Keratinocyte (primary cell): ENCODE results near the gene DONSON. TPM values are rescaled to one million over a fixed set of nuclear protein-coding genes. Genes with fewer than 3 reads are reported as not detected.

Source experiments
- DNase-seq: peaks from one replicate; pipeline ENCODE4 v3.0.0-alpha.2; 2011; ENCODE audit warnings: low read depth, missing footprints, low spot score
- FAIRE-seq: peaks from 2 replicates; lab custom pipeline; 2011; peaks lifted over from hg19 to GRCh38; lab: Jason Lieb, UNC
- H2AFZ ChIP-seq: 2 replicates; pipeline ENCODE4 v1.6.0; 2012; ENCODE audit warnings: low read length, control low read depth, inconsistent platforms; ENCODE audit not compliant: control insufficient read depth
- H3K27ac ChIP-seq: 2 replicates; pipeline ENCODE4 v1.5.1; 2011; ENCODE audit warnings: low read length; ENCODE audit not compliant: control insufficient read depth, insufficient read depth
- H3K27me3 ChIP-seq: 3 replicates; pipeline ENCODE4 v1.6.0; 2011; ENCODE audit warnings: low read length; ENCODE audit not compliant: control insufficient read depth, insufficient read depth; ENCODE audit errors: extremely low read depth
- H3K36me3 ChIP-seq, 2 experiments: 2 replicates in 1 of 2; 3 replicates in 1 of 2; pipeline ENCODE4 v1.5.1; 2011; ENCODE audit warnings: low read length in 2 of 2, mild to moderate bottlenecking in 1 of 2; ENCODE audit not compliant: control insufficient read depth in 2 of 2, insufficient read depth in 2 of 2; ENCODE audit errors: extremely low read depth in 1 of 2
- H3K4me1 ChIP-seq: 3 replicates; pipeline ENCODE4 v1.5.1; 2011; ENCODE audit warnings: low read length; ENCODE audit not compliant: control insufficient read depth, insufficient read depth; ENCODE audit errors: extremely low read depth
- H3K4me2 ChIP-seq: 3 replicates; pipeline ENCODE4 v1.6.0; 2011; ENCODE audit warnings: low read depth, low read length; ENCODE audit not compliant: control insufficient read depth, insufficient read depth; ENCODE audit errors: extremely low read depth
- H3K4me3 ChIP-seq, 3 experiments: fragments of 200-600 bp in 1 of 3; sonication (generic) in 1 of 3; 2 replicates in 2 of 3; 3 replicates in 1 of 3; pipeline ENCODE4 v1.5.1; 2011 to 2016; ENCODE audit warnings: low read length in 3 of 3, mild to moderate bottlenecking in 3 of 3, control low read depth in 2 of 3, inconsistent platforms in 1 of 3, low read depth in 1 of 3, mixed read lengths in 1 of 3, mixed run types in 1 of 3, moderate library complexity in 1 of 3; ENCODE audit not compliant: control insufficient read depth in 2 of 3, insufficient read depth in 2 of 3; ENCODE audit errors: extremely low read depth in 1 of 3
- H3K79me2 ChIP-seq: 2 replicates; pipeline ENCODE4 v1.6.0; 2012; ENCODE audit warnings: low read length; ENCODE audit not compliant: control insufficient read depth, insufficient read depth
- H3K9ac ChIP-seq: 3 replicates; pipeline ENCODE4 v1.6.0; 2011; ENCODE audit warnings: low read length; ENCODE audit not compliant: control insufficient read depth, insufficient read depth; ENCODE audit errors: extremely low read depth
- H3K9me1 ChIP-seq: 3 replicates; pipeline ENCODE4 v1.6.0; 2011; ENCODE audit warnings: low read length; ENCODE audit not compliant: control insufficient read depth, insufficient read depth; ENCODE audit errors: extremely low read depth
- H3K9me3 ChIP-seq: 2 replicates; pipeline ENCODE4 v1.5.1; 2012; ENCODE audit warnings: low read depth, low read length; ENCODE audit not compliant: control insufficient read depth
- H4K20me1 ChIP-seq: 3 replicates; pipeline ENCODE4 v1.6.0; 2011; ENCODE audit warnings: low read length; ENCODE audit not compliant: control insufficient read depth, insufficient read depth; ENCODE audit errors: extremely low read depth
- EZH2 ChIP-seq: IDR thresholded peaks from one replicate; pipeline ENCODE4 v1.6.1; 2012; ENCODE audit warnings: inconsistent platforms, mild to moderate bottlenecking, low read length, moderate library complexity
- dilution Hi-C: fragments of 300-500 bp; cut with MboI; formaldehyde crosslinking; loops from one replicate; pipeline ENCODE4 v1.7.0; 2020; ENCODE audit warnings: low sequenced_read_pairs; ENCODE audit not compliant: extremely low pct_ligation_motif_present
- polyA plus RNA-seq, 5 experiments: library from polyadenylated mRNA; depleted of rRNA in 3 of 5; stranded (reverse) in 3 of 5; stranded (forward) in 1 of 5; unstranded in 1 of 5; fragments of >200 nt; gene quantifications; 1 replicate in 1 of 5; 2 replicates in 3 of 5; 3 replicates in 1 of 5; pipeline versions ENCODE4 v1.2.1 to v1.2.3, GENCODE V29; 2011 to 2012; ENCODE audit warnings: missing spikeins in 2 of 5, low read depth in 1 of 5, low replicate concordance in 1 of 5
- TF ChIP-seq, protein P1 (sequence below), 3 experiments: IDR thresholded peaks in 1 of 3; conservative IDR thresholded peaks in 1 of 3; optimal IDR thresholded peaks in 1 of 3; 2 replicates in 2 of 3; 3 replicates in 1 of 3; pipeline versions ENCODE3 to v1.5.1; 2011; ENCODE audit warnings: low read length in 3 of 3, mild to moderate bottlenecking in 3 of 3, moderate library complexity in 2 of 3, control low read depth in 1 of 3, inconsistent platforms in 1 of 3; ENCODE audit not compliant: insufficient read depth in 2 of 3; ENCODE audit errors: extremely low read depth in 1 of 3

DONSON gene
- polyA plus RNA-seq, 1 donor (not counting 4 experiments of a cell fraction or from before 2014, with no cell fraction given), result 17.0 TPM

- no peaks in the 10 kb centered on the region for H3K27me3 ChIP-seq
- H3K9me3 ChIP-seq, result no peaks in the 10 kb centered on the region
- H3K36me3 ChIP-seq, result peaks cover 43 to 57% of the 10 kb centered on the region in 2 experiments
- no peaks in the 10 kb centered on the region for H3K9me1 ChIP-seq
- H3K4me2 ChIP-seq, result no peak overlapping the region
- no peak overlapping the region for H2AFZ ChIP-seq
- no peaks in the 10 kb centered on the region for H3K4me1 ChIP-seq
- TF ChIP-seq, protein P1, sequence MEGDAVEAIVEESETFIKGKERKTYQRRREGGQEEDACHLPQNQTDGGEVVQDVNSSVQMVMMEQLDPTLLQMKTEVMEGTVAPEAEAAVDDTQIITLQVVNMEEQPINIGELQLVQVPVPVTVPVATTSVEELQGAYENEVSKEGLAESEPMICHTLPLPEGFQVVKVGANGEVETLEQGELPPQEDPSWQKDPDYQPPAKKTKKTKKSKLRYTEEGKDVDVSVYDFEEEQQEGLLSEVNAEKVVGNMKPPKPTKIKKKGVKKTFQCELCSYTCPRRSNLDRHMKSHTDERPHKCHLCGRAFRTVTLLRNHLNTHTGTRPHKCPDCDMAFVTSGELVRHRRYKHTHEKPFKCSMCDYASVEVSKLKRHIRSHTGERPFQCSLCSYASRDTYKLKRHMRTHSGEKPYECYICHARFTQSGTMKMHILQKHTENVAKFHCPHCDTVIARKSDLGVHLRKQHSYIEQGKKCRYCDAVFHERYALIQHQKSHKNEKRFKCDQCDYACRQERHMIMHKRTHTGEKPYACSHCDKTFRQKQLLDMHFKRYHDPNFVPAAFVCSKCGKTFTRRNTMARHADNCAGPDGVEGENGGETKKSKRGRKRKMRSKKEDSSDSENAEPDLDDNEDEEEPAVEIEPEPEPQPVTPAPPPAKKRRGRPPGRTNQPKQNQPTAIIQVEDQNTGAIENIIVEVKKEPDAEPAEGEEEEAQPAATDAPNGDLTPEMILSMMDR (optimal IDR thresholded peaks at IDR 0.05 in 1 of 3, IDR thresholded peaks at IDR 0.05 in 1 of 3, conservative IDR thresholded peaks at IDR 0.05 in 1 of 3; ENCODE audit: extremely low read depth in 1 of 3, insufficient read depth in 2 of 3, low read length in 3 of 3), result no peak
- no peak for TF ChIP-seq EZH2
- dilution Hi-C loops, result no loop called here
- H3K27ac ChIP-seq, result no peak overlapping the region
- H4K20me1 ChIP-seq, result peaks cover 47% of the 10 kb centered on the region
- peaks cover 99% of the 10 kb centered on the region for H3K79me2 ChIP-seq
- FAIRE-seq, result no peak
- no peak for DNase-seq
- H3K9ac ChIP-seq, result no peak overlapping the region
- H3K4me3 ChIP-seq, result no peak overlapping the region
Measured at GRCh38 chr21:33550772-33551660, 37.5 kb downstream of the DONSON start.

DNA sequence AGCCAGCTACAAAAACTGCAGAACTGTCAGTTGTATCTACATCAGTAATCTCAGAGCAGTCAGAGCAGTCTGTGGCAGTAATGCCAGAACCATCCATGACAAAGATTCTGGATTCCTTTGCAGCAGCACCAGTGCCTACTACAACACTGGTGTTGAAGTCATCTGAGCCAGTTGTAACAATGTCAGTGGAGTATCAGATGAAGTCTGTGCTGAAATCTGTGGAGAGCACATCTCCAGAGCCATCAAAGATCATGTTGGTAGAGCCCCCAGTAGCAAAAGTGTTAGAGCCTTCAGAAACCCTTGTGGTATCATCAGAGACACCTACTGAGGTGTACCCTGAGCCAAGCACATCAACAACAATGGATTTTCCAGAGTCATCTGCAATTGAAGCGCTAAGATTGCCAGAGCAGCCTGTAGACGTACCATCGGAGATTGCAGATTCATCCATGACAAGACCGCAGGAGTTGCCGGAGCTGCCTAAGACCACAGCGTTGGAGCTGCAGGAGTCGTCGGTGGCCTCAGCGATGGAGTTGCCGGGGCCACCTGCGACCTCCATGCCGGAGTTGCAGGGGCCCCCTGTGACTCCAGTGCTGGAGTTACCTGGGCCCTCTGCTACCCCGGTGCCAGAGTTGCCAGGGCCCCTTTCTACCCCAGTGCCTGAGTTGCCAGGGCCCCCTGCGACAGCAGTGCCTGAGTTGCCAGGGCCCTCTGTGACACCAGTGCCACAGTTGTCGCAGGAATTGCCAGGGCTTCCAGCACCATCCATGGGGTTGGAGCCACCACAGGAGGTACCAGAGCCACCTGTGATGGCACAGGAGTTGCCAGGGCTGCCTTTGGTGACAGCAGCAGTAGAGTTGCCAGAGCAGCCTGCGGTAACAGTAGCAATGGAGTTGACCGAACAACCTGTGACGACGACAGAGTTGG, 38.4 kb downstream of the DONSON start:
- Histone ChIP-seq H3K4me1 (peaks cover 5% of the 10 kb centered on the region), H3K36me3 (peaks cover 43 to 55% of the 10 kb centered on the region in 2 experiments), H3K9me1 (no peaks in the 10 kb centered on the region), H3K27me3 (no peaks in the 10 kb centered on the region), H4K20me1 (peaks cover 47% of the 10 kb centered on the region), H2AFZ (no peak overlapping the region), H3K27ac (no peak overlapping the region), H3K4me3 (no peak overlapping the region), H3K9me3 (no peaks in the 10 kb centered on the region), H3K9ac (no peak overlapping the region), H3K4me2 (no peak overlapping the region), H3K79me2 (peaks cover 99% of the 10 kb centered on the region)
- DNase-seq, result no peak
- dilution Hi-C loops, result no loop called here
- no peak for FAIRE-seq
- no peak for TF ChIP-seq EZH2
